Activated CD4-positive, alpha-beta memory T cell treated with anti-CD3 and anti-CD28 coated beads, Interleukin-2, amount 10 ng/mL, durations not matched to agents 7 days and 5 days (primary cell): ENCODE results near the gene TPSG1. TPM values are rescaled to one million over a fixed set of nuclear protein-coding genes. Genes with fewer than 3 reads are reported as not detected.
"Not testable (repeated sequence)": the region's sequence is repeated elsewhere in the genome, so short reads cannot be mapped to it uniquely, and the experiment has no call there.

Source experiments
- CTCF ChIA-PET: fragments of 350-600 bp; sonication (Branson Sonifier 250); formaldehyde crosslinking; loops from one replicate; lab custom pipeline; 2021; ENCODE audit warnings: antibody characterized with exemption, inconsistent platforms; lab: Charles Lee
- POLR2A ChIA-PET: fragments of 350-600 bp; sonication (Branson Sonifier 250); formaldehyde crosslinking; loops from one replicate; lab custom pipeline; 2021; ENCODE audit warnings: antibody characterized with exemption; lab: Charles Lee
- DNase-seq: peaks from one replicate; pipeline ENCODE4 v3.0.0-alpha.2; 2020
- H3K27ac Mint-ChIP-seq: one replicate; pipeline ENCODE4 v1.8.0; 2021; ENCODE audit warnings: mild to moderate bottlenecking, mixed read lengths
- H3K27me3 Mint-ChIP-seq: one replicate; pipeline ENCODE4 v1.8.0; 2021; ENCODE audit warnings: mixed read lengths
- H3K36me3 Mint-ChIP-seq: one replicate; pipeline ENCODE4 v1.8.0; 2021; ENCODE audit warnings: low read depth, mixed read lengths
- H3K4me1 Mint-ChIP-seq: one replicate; pipeline ENCODE4 v1.8.0; 2021; ENCODE audit warnings: mixed read lengths
- H3K4me3 Mint-ChIP-seq: one replicate; pipeline ENCODE4 v1.8.0; 2021; ENCODE audit warnings: mild to moderate bottlenecking, mixed read lengths
- H3K9me3 Mint-ChIP-seq: one replicate; pipeline ENCODE4 v1.8.0; 2021; ENCODE audit warnings: mixed read lengths
- total RNA-seq, 2 experiments: library from RNA; stranded (reverse); gene quantifications; one replicate each; pipeline ENCODE4 v1.2.3, GENCODE V29; 2021

The TPSG1 gene
- total RNA-seq, 2 experiments from 2014 or later, result not detected

DNA sequence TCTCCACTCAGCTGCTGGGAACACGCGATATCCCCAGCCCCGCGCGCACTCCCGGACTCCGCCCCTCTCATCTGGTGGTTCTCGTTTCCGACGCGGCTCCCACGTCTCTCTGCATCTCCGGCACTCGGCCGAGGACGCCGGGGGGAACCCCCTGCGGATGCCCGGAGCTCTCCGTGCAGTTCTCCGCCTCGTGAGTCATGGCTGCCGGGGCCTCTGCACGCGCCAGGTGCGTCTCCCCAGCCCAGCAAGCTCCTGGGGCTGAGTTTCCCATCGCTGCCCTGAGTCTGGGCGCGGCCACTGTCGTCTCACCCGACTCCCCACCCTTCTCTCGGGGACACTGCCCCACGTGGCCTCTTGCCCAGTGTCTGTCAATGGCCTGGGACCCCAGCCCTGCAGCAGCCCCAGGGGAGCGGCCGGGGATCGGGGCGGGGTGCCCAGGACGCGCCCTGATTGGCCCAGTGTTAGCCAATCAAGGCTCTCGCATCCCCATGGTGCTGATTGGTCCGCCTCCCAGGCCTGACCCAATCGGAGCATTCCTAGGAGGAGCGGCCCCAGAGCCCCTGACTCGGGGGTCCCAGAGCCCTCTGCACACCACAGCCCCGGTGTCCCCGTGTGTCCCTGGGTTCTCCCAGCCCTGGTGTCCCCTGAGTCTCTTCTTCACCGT, 28.8 kb upstream of the TPSG1 start:
- H3K4me3 Mint-ChIP-seq, DNase-seq, H3K36me3 Mint-ChIP-seq, H3K27ac Mint-ChIP-seq, CTCF ChIA-PET, POLR2A ChIA-PET, H3K4me1 Mint-ChIP-seq, H3K9me3 Mint-ChIP-seq, H3K27me3 Mint-ChIP-seq: not testable (repeated sequence)

DNA sequence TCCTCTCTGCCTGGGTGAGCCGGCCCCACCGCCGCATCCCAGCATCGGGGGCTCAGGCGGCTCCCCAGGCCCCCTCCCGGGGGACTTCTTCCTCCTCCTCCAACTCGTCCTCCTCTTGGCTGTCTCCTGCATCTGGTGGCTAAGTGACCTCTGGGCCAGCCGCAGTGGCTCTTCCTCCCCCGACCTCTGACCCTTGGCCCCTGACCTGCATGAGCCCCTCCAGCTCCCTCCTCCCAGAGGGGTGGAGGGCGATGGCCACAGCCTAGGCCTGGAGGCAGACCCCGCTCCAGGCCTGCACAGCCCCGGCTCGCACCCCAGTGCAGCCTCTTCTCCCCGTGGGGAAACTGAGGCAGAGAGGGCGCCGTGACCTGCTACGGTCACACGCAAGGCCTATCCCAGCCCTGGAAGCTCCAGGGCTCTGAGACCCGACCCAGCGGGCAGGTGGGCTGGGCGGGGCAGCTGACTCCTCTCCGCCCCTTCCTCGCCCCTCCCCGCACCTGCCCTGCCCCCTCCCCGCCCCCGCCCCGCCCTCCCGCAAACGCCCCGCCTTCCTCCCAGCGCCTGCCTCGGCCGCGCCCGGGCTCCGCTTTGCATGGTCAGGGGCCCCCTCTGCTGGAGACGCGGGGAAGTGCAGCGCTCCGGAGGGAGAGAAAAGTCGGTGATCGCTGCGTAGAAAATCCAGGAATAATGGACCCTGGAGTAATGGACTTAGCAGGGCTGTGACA, 24.1 kb upstream of the TPSG1 start:
- DNase-seq, H3K27ac Mint-ChIP-seq, H3K4me1 Mint-ChIP-seq: not testable (repeated sequence)

DNA sequence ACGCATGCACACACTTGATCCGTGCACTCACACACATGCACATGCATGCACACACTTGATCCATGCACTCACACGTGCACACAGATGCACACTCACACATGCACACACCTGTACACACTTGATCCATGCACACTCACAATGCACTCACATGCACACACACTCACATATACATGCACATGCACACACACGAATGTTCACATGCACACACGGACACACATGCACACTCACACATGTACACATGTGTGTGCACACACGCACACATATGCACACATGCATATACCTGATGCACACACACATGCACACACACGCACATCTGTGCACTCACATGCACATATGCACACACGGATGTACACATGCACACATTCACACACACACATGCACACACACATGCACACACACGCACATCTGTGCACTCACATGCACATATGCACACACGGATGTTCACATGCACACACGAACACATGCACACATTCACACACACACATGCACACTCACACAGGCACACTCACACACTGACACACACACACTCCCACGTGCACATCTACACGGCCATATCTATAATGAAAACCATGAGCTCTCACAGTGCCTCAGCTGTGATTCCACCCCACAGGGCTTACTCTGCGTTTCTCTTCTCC, 23.0 kb upstream of the TPSG1 start:
- DNase-seq, H3K27ac Mint-ChIP-seq, CTCF ChIA-PET, H3K4me1 Mint-ChIP-seq, H3K9me3 Mint-ChIP-seq, H3K36me3 Mint-ChIP-seq, H3K27me3 Mint-ChIP-seq, POLR2A ChIA-PET, H3K4me3 Mint-ChIP-seq: not testable (repeated sequence)

More for the DNA sequence above, 24.1 kb upstream of the TPSG1 start:
- H3K4me3 Mint-ChIP-seq, POLR2A ChIA-PET, H3K9me3 Mint-ChIP-seq, H3K27me3 Mint-ChIP-seq, H3K36me3 Mint-ChIP-seq, CTCF ChIA-PET: not testable (repeated sequence)

DNA sequence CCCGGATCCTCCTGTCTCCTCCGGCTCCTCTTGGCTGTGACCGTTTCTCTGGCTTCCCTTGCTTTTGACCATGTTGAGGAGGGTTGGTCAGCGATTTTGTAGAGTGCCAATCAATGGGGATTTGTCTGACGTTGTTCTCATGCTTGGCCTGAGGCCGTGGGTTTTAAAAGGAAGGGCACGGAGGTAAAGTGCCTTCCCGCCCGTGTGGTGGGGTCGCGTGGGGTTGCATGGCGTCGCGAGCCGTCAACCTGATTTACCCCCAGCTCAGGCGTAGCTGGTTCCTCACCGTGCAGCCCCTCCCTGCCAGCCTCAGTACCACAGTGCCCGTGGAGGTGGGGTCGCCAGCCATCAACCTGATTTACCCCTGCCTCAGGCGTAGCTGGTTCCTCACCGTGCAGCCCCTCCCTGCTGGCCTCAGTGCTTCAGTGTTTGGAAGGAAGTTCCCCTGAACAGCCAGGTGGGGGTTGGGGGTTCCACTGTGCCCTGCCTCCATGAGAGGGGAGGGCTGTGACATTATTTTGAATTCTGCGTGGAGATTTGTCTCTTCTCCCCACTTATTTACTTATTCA, 20.5 kb upstream of the TPSG1 start:
- Mint-ChIP-seq H3K27ac (no peak overlapping the region), H3K4me3 (no peak overlapping the region), H3K4me1 (peaks cover 1% of the 10 kb centered on the region), H3K9me3 (peaks cover 2% of the 10 kb centered on the region), H3K27me3 (peaks cover 4% of the 10 kb centered on the region), H3K36me3 (no peaks in the 10 kb centered on the region)
- CTCF ChIA-PET, result no interaction called here
- POLR2A ChIA-PET, result no interaction called here
- DNase-seq, result no peak

DNA sequence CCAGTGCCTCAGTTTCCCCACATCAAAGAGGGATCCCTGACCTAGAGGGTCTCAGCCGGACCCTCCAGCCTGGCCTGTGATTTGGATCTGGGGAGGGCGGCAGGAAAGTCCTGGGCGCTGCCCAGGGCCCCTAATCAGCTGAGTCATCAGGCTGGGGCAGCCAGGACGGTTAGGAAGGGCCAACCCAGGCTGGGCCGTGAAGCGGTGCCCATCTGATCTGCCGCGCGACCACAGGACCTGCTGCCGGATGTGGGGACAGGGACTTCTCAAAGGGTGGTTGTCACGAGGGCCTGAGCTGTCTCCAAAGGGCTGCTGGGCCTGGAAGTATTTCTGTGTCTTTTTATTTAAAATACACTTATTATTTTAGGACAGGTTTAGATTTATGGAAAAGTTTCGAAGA, 19.8 kb upstream of the TPSG1 start:
- H3K9me3 Mint-ChIP-seq, result peaks cover 2% of the 10 kb centered on the region
- H3K27ac Mint-ChIP-seq, result no peak overlapping the region
- H3K27me3 Mint-ChIP-seq, result peaks cover 4% of the 10 kb centered on the region
- ChIA-PET CTCF (no interaction called here), POLR2A (no interaction called here)
- H3K4me1 Mint-ChIP-seq, result peaks cover 1% of the 10 kb centered on the region
- peak; percentile 30 for DNase-seq
- no peaks in the 10 kb centered on the region for H3K36me3 Mint-ChIP-seq
- H3K4me3 Mint-ChIP-seq, result no peak overlapping the region

DNA sequence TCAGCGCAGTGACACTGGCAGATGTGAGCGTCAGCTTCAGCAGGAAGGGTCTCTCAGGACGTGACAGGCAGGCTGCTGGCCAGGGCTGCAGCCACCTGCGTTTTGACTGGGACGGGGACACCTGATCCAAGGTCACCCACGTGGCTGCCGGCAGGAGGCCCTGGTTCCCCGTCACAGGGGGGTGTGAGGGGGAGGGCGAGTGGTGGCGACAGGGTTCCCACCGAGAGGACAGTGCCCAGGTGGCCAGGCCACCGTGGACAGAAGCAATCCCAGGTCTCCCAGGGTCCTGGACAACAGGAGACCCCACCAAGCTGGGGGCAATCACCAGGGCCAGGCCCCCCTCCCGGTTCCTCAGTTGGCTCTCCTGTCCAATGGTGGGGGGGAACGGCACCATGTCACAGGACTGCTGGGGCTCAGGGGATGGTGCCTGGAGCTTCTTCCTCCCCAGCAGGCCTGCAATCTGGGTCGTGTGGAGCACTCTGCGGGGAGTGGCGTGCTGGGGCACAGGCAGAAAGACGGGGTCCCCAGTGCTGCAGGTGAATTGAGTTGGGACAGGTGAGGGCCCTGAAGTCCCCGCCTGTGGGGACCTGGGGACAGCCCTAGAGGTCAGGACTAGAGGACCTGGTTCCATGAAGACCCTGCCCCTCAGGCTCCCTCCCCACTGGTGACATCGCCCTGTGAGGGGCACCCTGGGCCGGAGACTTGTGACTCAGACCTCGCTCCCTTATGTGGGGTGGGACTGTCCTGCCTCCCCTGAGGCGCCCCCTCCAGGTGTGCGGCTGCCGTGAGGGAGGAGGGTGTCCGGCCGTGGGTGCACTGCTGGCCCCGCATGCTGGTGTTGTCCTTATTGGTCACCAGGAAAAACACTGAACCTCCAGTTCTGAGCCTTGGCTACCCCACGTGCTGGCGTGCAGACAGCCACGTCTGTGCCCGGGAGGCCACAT, 19.1 kb upstream of the TPSG1 start:
- H3K4me3 Mint-ChIP-seq, POLR2A ChIA-PET, H3K27ac Mint-ChIP-seq, DNase-seq, H3K9me3 Mint-ChIP-seq, CTCF ChIA-PET, H3K36me3 Mint-ChIP-seq, H3K27me3 Mint-ChIP-seq, H3K4me1 Mint-ChIP-seq: not testable (repeated sequence)

DNA sequence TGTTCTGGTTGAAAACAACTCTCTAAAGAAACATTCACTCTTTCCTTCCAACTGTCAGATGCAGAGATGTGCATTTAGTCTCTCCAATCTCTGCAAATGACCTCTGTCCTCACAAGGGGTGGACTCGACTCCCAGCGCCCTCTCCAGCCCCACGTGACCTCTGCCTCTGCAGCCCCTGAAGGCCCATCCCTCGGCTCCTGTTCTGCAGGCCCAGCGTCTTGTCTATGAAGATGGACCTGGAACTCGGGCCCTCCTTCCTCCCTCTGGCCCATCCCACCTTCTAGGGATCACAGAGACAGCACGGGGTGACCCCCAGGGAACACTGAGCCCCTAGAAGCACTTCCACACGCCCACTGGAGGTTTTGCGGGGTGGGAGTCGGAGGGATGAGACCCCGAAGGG, 18.3 kb upstream of the TPSG1 start:
- H3K36me3 Mint-ChIP-seq, H3K9me3 Mint-ChIP-seq, H3K4me3 Mint-ChIP-seq, H3K27me3 Mint-ChIP-seq, CTCF ChIA-PET, POLR2A ChIA-PET, H3K4me1 Mint-ChIP-seq, DNase-seq, H3K27ac Mint-ChIP-seq: not testable (repeated sequence)

DNA sequence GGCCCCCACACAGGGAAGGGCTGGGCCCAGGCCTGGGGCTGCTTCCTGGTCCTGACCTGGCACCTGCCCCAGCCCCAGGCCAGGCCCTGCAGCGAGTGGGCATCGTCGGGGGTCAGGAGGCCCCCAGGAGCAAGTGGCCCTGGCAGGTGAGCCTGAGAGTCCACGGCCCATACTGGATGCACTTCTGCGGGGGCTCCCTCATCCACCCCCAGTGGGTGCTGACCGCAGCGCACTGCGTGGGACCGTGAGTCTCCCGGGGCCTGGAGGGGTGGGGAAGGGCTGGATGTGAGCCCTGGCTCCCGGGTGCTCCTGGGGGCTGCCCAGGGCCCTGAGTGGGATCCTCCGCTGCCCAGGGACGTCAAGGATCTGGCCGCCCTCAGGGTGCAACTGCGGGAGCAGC, 16.0 kb upstream of the TPSG1 start:
- CTCF ChIA-PET, DNase-seq, H3K27ac Mint-ChIP-seq, POLR2A ChIA-PET, H3K27me3 Mint-ChIP-seq, H3K9me3 Mint-ChIP-seq, H3K4me1 Mint-ChIP-seq, H3K4me3 Mint-ChIP-seq, H3K36me3 Mint-ChIP-seq: not testable (repeated sequence)

DNA sequence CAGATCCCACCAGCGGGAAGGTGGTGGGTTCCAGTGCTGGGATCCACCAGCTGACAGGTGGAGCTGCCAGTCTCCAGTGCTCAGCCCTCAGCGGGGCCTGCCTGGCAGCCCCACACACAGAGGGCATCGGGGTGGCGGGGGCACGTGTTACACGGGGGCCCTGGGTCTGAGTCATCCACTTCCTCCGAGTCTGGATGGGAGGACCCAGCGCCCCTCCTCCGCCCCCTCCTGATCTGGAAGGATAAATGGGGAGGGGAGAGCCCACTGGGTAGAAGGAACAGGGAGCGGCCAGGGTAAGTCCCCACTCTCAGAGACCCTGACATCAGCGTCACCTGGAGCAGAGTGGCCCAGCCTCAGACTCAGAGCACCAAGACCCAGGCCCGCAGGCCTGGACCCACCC, 15.4 kb upstream of the TPSG1 start, which contains the start of gene TPSAB1:
TSS of gene TPSAB1 (plus strand) at position 270 of the 400 bp plus-strand sequence. CDS start 234 bp downstream, outside the sequence.
- CTCF ChIA-PET, H3K36me3 Mint-ChIP-seq, H3K4me1 Mint-ChIP-seq, H3K4me3 Mint-ChIP-seq, POLR2A ChIA-PET, H3K27ac Mint-ChIP-seq, H3K9me3 Mint-ChIP-seq, DNase-seq, H3K27me3 Mint-ChIP-seq: not testable (repeated sequence)

DNA sequence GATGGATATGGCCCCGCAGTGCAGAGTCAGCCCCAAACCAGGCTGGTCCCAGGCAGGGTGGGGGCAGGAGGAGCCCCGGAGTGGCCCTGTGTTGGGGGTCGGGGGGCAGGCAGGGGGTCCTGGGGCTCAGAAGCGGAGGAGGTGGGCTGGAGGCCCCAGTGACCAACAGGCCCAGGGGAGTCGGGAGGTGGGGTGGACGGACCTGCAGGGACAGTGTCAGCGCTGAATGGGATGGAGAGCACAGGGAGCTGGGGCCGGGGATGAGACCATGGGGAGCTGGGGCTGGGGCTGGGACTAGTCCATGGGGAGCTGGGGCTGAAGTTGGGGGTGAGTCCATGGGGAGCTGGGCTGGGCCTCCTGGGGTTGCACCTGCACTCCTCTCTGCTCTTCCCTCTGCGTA, 14.5 kb upstream of the TPSG1 start:
- H3K4me1 Mint-ChIP-seq, CTCF ChIA-PET, H3K4me3 Mint-ChIP-seq, H3K9me3 Mint-ChIP-seq, H3K36me3 Mint-ChIP-seq, DNase-seq, POLR2A ChIA-PET, H3K27me3 Mint-ChIP-seq, H3K27ac Mint-ChIP-seq: not testable (repeated sequence)

DNA sequence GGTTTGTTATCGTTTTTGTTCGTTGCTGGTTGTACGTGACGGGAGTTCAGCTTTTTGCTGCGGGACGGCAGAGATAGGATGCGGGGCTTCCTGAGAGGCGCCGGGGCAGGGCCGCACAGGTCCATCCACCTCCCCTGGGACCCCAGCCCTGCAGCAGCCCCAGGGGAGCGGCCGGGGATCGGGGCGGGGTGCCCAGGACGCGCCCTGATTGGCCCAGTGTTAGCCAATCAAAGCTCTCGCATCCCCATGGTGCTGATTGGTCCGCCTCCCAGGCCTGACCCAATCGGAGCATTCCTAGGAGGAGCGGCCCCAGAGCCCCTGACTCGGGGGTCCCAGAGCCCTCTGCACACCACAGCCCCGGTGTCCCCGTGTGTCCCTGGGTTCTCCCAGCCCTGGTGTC, 13.8 kb upstream of the TPSG1 start:
- not testable (repeated sequence) for DNase-seq, H3K4me1 Mint-ChIP-seq, H3K36me3 Mint-ChIP-seq

DNA sequence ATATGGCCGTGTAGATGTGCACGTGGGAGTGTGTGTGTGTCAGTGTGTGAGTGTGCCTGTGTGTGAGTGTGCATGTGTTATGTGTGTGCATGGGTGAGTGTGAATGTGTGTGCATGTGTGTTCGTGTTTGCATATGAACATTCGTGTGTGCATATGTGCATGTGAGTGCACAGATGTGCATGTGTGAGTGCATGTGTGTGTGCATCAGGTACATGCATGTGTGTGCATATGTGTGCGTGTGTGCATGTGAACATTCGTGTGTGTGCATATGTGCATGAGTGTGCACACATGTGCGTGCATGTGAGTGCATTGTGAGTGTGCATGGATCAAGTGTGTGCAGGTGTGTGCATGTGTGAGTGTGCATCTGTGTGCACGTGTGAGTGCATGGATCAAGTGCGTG, 12.9 kb upstream of the TPSG1 start:
- DNase-seq, result no peak
- no peaks in the 10 kb centered on the region for H3K27me3 Mint-ChIP-seq
- ChIA-PET CTCF (no interaction called here), POLR2A (no interaction called here)
- H3K36me3 Mint-ChIP-seq, result no peaks in the 10 kb centered on the region
- no peaks in the 10 kb centered on the region for H3K9me3 Mint-ChIP-seq
- no peaks in the 10 kb centered on the region for H3K4me1 Mint-ChIP-seq
- H3K27ac Mint-ChIP-seq, result no peak overlapping the region
- H3K4me3 Mint-ChIP-seq, result no peak overlapping the region

More for the DNA sequence above, 13.8 kb upstream of the TPSG1 start:
- H3K4me3 Mint-ChIP-seq, H3K27me3 Mint-ChIP-seq, POLR2A ChIA-PET, CTCF ChIA-PET, H3K27ac Mint-ChIP-seq, H3K9me3 Mint-ChIP-seq: not testable (repeated sequence)

DNA sequence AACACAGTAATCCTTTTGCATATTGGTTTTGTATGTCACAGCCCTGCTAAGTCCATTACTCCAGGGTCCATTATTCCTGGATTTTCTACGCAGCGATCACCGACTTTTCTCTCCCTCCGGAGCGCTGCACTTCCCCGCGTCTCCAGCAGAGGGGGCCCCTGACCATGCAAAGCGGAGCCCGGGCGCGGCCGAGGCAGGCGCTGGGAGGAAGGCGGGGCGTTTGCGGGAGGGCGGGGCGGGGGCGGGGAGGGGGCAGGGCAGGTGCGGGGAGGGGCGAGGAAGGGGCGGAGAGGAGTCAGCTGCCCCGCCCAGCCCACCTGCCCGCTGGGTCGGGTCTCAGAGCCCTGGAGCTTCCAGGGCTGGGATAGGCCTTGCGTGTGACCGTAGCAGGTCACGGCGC, 11.6 kb upstream of the TPSG1 start:
- H3K9me3 Mint-ChIP-seq, H3K4me1 Mint-ChIP-seq, CTCF ChIA-PET, H3K27ac Mint-ChIP-seq, POLR2A ChIA-PET, DNase-seq, H3K27me3 Mint-ChIP-seq, H3K4me3 Mint-ChIP-seq, H3K36me3 Mint-ChIP-seq: not testable (repeated sequence)
